HG03378 (cell line): ENCODE results near the gene NFKB2.

Source experiments
- ATAC-seq: cut with Tn5 transposase; IDR thresholded peaks from one replicate; pipeline ENCODE4 v1.9.1; 2021; ENCODE audit warnings: mild to moderate bottlenecking, moderate library complexity; ENCODE audit not compliant: unreplicated experiment

NFKB2 gene

GRCh38 chr10:102395400-102396316, at the start of gene NFKB2:
TSS of gene NFKB2 (plus strand) at chr10:102395705. CDS start at chr10:102395960, 255 bp downstream.
- no peak for ATAC-seq

DNA sequence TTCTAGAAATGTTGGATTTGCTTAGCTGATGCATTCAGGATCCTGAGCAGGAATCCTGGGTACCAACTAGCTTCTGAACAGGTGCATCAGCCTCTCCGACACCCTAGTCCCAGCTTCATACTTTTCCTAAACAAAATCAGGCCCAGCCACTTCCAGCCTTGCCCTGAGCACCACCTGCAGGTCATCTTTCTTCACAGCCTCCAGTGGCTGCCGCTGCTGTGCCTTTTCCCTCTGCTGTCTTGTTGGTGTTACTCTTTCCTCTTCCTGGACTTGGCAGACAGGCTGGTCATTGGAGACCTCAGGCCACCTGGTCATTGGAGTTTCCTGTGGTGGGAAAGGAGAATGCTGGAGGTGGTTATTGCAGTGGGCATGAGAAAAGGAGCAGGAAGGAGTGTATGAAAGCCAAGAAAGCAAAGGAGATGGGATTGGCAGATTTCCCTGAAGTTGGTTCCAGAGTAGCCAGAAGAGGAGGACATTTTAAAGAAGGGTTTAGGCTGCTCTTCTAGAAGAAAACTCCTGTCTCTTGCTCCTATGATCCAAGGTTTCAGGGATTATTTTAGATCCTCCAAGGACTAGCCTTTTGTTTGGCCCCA, 48.2 kb upstream of the NFKB2 start:
- no peak for ATAC-seq

- no peak for ATAC-seq
Observed at GRCh38 chr10:102352066-102352715, 43.3 kb upstream of the NFKB2 start.

- ATAC-seq: no peak
Observed at GRCh38 chr10:102354451-102354850, 41.1 kb upstream of the NFKB2 start.

GRCh38 chr10:102358712-102359382, 36.7 kb upstream of the NFKB2 start:
- ATAC-seq: no peak

DNA sequence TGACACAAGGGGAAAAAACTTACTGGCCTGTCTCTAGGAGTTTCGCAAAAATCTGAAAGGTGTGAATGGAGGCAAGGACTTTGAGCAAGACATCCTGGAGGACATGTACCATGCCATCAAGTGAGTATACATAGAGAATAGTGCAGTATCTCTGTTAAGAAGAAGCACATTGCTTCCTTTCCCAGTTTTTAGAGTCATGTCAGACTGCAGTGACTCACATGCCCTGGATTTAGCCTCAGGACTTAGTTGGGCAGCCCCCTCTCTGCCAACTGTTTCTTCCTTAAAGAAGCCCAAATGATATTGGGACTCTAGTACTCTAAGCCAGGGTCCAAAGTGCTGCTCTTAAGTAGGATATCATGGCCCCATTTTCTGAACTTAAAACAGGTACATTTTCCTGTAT, 28.1 kb upstream of the NFKB2 start:
- ATAC-seq: no peak

- no peak for ATAC-seq
Observed at GRCh38 chr10:102368077-102368476, 27.4 kb upstream of the NFKB2 start.

GRCh38 chr10:102371295-102371694, 24.2 kb upstream of the NFKB2 start:
- no peak for ATAC-seq

GRCh38 chr10:102375250-102375649, 20.3 kb upstream of the NFKB2 start:
- ATAC-seq: no peak

DNA sequence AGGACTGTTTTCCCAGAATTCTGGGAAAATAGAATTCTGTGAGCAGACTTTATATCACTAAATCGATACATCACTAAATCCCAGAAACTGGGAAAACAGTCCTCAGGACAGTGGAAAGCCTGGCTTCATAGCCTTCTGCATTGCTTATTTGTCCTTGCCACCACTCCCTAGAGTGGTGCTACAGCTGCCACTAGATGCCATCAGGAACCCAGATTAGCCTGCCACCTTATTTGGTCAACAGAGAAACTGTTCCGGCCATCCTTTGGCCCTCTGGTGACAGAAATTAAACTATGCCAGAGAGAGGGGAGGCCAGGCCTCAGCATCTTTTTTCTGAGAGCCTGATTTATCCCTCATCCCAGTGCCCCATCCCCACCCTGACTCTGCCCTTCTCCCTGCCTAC, 19.6 kb upstream of the NFKB2 start:
- no peak for ATAC-seq

DNA sequence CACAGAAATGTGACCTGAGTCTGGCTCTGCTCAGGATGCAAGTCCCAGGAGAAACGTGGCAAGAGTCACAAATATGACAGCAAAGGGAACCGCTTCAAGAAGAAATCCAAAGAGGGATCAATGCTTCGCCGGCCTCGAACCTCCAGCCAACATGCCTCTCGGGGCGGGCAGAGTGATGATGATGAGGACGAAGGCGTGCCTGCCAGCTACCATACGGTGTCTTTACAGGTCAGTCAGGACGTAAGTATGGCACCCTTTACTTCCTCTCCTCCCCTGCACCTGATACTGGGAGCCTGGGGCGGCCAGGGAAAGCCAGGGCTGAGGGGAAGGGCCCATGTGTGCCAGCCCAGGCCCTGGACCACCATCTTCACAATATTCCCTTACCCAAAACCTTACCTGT, 18.6 kb upstream of the NFKB2 start:
- ATAC-seq: no peak

- no peak for ATAC-seq
Observed at GRCh38 chr10:102379383-102379782, 16.1 kb upstream of the NFKB2 start.

GRCh38 chr10:102381983-102382382, 13.5 kb upstream of the NFKB2 start:
- ATAC-seq: no peak

- ATAC-seq: no peak
Observed at GRCh38 chr10:102382871-102383270, 12.6 kb upstream of the NFKB2 start.

GRCh38 chr10:102384053-102384452, 11.5 kb upstream of the NFKB2 start:
- ATAC-seq: no peak

GRCh38 chr10:102384606-102385429, 10.7 kb upstream of the NFKB2 start:
- no peak for ATAC-seq

- ATAC-seq: no peak
Observed at GRCh38 chr10:102389894-102390293, 5.6 kb upstream of the NFKB2 start.

- ATAC-seq: no peak
Observed at GRCh38 chr10:102392306-102392705, 3.2 kb upstream of the NFKB2 start.

- no peak for ATAC-seq
Observed at GRCh38 chr10:102393411-102394078, 2.0 kb upstream of the NFKB2 start.
